AG09319 (cell line): Measurements from ENCODE around the gene ATP10B.

Experiments used
- DNase-seq: peaks from one replicate; pipeline ENCODE4 v3.0.0-alpha.2; 2010; ENCODE audit warnings: low read depth; ENCODE audit errors: extremely low read depth
- TF ChIP-seq, protein P1 (sequence below): IDR thresholded peaks from 2 replicates; pipeline ENCODE4 v1.5.1; 2011; ENCODE audit warnings: low read depth, mild to moderate bottlenecking, inconsistent platforms, low read length, moderate library complexity

ATP10B gene

DNA sequence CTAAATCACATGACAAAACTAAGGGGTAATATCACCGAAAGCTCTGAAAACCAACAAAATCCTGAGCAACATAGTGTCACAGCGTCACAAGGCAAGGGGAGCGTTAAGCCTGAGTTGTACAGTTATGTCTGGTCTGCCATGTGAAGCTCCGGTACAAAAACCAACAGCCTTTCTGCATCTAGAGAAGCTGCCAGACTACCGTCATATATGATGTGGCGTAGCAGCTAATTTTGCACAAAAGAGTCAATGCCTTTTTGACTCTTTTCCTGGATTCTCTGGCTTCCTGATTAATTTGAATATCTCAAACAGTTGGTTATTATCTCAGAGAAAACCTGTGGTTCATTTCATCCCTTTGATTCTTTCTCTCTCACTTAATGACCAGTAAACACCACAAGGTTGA, 16.0 kb upstream of the ATP10B start:
- TF ChIP-seq, protein P1, sequence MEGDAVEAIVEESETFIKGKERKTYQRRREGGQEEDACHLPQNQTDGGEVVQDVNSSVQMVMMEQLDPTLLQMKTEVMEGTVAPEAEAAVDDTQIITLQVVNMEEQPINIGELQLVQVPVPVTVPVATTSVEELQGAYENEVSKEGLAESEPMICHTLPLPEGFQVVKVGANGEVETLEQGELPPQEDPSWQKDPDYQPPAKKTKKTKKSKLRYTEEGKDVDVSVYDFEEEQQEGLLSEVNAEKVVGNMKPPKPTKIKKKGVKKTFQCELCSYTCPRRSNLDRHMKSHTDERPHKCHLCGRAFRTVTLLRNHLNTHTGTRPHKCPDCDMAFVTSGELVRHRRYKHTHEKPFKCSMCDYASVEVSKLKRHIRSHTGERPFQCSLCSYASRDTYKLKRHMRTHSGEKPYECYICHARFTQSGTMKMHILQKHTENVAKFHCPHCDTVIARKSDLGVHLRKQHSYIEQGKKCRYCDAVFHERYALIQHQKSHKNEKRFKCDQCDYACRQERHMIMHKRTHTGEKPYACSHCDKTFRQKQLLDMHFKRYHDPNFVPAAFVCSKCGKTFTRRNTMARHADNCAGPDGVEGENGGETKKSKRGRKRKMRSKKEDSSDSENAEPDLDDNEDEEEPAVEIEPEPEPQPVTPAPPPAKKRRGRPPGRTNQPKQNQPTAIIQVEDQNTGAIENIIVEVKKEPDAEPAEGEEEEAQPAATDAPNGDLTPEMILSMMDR = no peak
- DNase-seq = no peak

DNA sequence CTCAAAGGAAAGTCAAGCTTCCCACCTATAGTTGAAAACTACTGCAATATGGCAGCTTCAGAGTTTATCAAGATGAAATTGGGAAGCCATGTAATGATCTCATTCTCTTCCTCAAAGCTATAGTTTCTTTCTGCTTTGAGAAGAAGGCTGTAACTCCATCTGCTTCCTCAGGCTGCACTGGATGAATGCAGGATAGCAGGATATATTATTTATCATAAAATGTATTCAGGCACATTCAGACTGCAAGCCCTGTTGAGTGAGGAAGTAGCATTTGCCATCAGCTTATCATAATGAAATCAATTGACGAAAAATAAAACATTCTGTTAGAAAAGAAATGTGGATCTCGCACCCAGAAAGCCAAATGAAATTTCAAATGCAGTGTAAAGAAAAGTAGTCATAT, 560 bp downstream of the ATP10B start:
- DNase-seq = no peak

DNA sequence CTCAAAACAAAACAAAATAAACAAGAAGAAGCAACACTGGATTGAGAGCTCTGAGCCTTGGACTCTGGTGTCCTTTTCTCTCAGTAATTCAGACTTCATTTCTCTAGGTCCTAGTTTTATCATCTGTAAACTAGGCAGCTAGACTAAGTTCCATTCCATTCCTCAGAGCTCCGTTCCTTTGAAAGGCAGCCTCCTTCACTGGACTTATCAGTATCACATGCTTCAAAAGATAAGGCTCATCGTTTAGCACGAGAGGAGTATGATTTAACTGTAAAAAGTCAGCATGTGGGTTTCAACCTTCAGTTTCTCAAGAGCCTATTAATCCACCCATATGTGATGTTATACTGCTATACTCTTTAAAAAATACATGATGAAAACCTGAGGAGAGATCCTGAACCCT, 1.6 kb downstream of the ATP10B start:
- DNase-seq = no peak
- TF ChIP-seq, protein P1 = no peak

More for the DNA sequence above, 560 bp downstream of the ATP10B start:
- TF ChIP-seq, protein P1 = no peak

DNA sequence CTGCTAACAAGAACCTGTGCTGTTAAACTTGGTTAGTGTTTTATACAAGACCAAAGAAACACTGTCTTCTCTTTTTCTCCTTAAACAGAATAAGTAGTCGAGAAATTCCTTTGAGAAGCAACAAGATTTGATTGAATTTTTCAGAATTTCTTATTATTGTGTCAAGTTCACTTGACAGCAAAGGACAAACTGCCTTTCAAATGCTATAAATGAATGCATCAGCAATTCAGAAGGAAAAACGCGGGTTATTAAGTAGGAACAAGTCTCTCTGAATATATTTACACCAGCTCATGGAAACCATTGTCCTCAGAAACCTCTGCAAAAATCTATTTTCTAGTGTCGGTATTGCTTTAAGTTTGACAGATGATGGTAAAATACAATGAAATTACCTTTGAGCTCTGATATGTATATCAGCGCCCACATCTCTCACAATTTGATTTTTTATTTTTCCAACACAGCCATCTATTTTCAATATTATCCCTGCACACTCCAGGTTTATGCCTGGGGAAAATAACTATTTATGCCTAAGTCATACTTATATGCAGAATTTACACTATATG, 4.4 kb downstream of the ATP10B start:
- TF ChIP-seq, protein P1 = no peak

DNA sequence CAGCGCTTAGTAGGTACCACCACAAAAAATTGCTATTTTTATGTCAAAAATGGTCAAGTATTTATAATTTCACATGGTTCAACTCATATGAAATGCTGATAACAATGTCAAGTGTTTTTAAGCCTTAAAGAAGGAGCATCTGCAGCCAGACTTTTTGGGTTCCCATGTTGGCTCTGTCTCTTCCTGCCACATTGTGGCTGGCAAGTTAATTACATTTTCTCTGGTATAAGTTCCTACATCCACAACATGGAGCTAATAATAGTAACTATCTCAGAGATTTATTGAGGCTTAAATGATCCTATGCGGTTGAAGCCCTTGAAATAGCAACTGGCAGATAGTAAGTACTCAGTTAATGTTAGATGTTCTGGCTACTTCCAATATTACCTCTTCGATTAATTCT, 5.4 kb downstream of the ATP10B start:
- no peak for DNase-seq
- TF ChIP-seq, protein P1 = no peak

More for the DNA sequence above, 4.4 kb downstream of the ATP10B start:
- no peak for DNase-seq

DNA sequence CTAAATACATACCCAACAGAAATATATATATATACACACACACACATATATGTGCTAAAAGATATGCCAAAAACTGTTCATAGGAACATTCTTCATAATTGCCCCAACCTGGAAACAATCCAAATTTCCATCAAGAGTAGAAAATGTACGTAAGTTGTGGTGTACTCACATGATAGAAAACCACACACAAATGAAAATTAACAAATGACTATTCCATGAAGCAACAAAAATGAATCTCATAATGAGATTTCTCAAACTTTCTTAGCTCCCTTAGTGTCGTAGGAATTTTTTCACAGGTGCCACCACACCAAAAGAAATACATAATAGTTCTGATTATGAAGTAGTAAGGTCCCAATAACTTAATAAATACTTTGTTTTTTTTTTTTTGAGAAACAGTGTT, 7.8 kb downstream of the ATP10B start:
- no peak for DNase-seq
- TF ChIP-seq, protein P1 = no peak

DNA sequence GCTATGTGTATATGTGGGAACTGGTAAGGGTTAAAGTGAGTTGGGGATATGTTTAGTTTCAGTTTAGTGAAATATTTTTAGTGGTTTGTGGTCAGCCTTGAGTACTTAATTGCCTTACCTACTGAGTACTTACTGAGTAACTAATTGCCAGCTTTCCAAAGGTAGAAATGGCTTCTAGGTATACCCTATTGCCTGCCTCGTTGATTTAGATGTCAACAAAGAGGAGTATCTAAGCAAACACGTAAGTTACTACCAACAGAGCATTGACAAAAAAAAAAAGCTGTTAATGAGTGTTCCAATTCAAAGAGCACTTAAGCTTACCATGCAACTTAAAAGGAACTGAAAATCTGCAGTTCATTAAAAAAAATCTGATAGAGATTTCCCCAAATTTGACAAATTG, 8.8 kb downstream of the ATP10B start:
- DNase-seq = no peak
- TF ChIP-seq, protein P1 = no peak
